Natural killer cell (primary cell): ENCODE measurements around the gene PNKP. TPM values are rescaled to one million over a fixed set of nuclear protein-coding genes. Genes with fewer than 3 reads are reported as not detected.

Experiments used
- ATAC-seq, 3 donors: fragments of 150-1000 bp in 2 of 3; fragments of 200-7000 bp in 1 of 3; cut with Tn5 transposase; 1 replicate in 1 of 3; 2 replicates in 2 of 3; pipeline ENCODE4 v1.10.0; 2021; ENCODE audit warnings: mild to moderate bottlenecking in 2 of 3, moderate library complexity in 2 of 3
- DNase-seq, 2 donors: peaks; one replicate each; pipeline versions ENCODE4 v3.0.0 to v3.0.0-alpha.2; 2013 to 2021; ENCODE audit warnings: mixed read lengths in 1 of 2
- H3K27ac ChIP-seq: one replicate; pipeline ENCODE4 v1.5.1; 2013; ENCODE audit warnings: mild to moderate bottlenecking, low read length
- H3K27me3 ChIP-seq: one replicate; pipeline ENCODE4 v1.6.1; 2013; ENCODE audit warnings: low read length; ENCODE audit not compliant: control insufficient read depth, insufficient read depth
- H3K36me3 ChIP-seq: one replicate; pipeline ENCODE4 v1.6.1; 2013; ENCODE audit warnings: low read length; ENCODE audit not compliant: control insufficient read depth, insufficient read depth
- H3K4me1 ChIP-seq: one replicate; pipeline ENCODE4 v1.6.1; 2013; ENCODE audit warnings: low read length; ENCODE audit not compliant: control insufficient read depth, insufficient read depth
- H3K4me3 ChIP-seq: one replicate; pipeline ENCODE4 v1.5.1; 2013; ENCODE audit warnings: low read length
- H3K9me3 ChIP-seq: one replicate; pipeline ENCODE4 v1.6.1; 2013; ENCODE audit warnings: low read length; ENCODE audit not compliant: control insufficient read depth, insufficient read depth
- H3K27ac Mint-ChIP-seq, 2 donors: one replicate each; pipeline ENCODE4 v1.8.0; 2022; ENCODE audit warnings: mild to moderate bottlenecking in 2 of 2, mixed read lengths in 2 of 2, moderate library complexity in 1 of 2
- H3K27me3 Mint-ChIP-seq, 2 donors: one replicate each; pipeline ENCODE4 v1.8.0; 2022; ENCODE audit warnings: low read depth in 2 of 2, mixed read lengths in 2 of 2
- H3K36me3 Mint-ChIP-seq: one replicate; pipeline ENCODE4 v1.8.0; 2022; ENCODE audit warnings: mixed read lengths
- H3K4me1 Mint-ChIP-seq, 2 donors: one replicate each; pipeline ENCODE4 v1.8.0; 2022; ENCODE audit warnings: mixed read lengths in 2 of 2
- H3K4me3 Mint-ChIP-seq: one replicate; pipeline ENCODE4 v1.8.0; 2022; ENCODE audit warnings: mild to moderate bottlenecking, moderate library complexity, mixed read lengths
- H3K9me3 Mint-ChIP-seq, 2 donors: one replicate each; pipeline ENCODE4 v1.8.0; 2022; ENCODE audit warnings: mixed read lengths in 2 of 2
- WGBS: methylation state at CpG from one replicate; pipeline ENCODE4 v1.1.7; 2013; ENCODE audit warnings: missing lambda C conversion rate; ENCODE audit not compliant: insufficient coverage; 5-methylcytosine and 5-hydroxymethylcytosine counted together
- intact Hi-C: fragments of 100-400 bp; cut with micrococcal nuclease; formaldehyde crosslinking; loops from one replicate; pipeline ENCODE4 v1.14.2; 2022
- total RNA-seq, 4 donors: library from RNA; stranded (reverse); fragments of 120-200 nt in 1 of 4; gene quantifications; one replicate each; pipeline versions ENCODE4 v1.2.3 to v1.2.4, GENCODE V29; 2013 to 2022
- TF ChIP-seq, protein P1 (sequence below): fragments of 200-600 bp; IDR thresholded peaks from one replicate; pipeline ENCODE4 v1.8.0; 2022; ENCODE audit warnings: antibody characterized with exemption

Gene PNKP
- total RNA-seq, 3 donors from 2014 or later (not counting 1 experiment from before 2014, with no cell fraction given) = 228 to 253 (median 243) TPM

DNA sequence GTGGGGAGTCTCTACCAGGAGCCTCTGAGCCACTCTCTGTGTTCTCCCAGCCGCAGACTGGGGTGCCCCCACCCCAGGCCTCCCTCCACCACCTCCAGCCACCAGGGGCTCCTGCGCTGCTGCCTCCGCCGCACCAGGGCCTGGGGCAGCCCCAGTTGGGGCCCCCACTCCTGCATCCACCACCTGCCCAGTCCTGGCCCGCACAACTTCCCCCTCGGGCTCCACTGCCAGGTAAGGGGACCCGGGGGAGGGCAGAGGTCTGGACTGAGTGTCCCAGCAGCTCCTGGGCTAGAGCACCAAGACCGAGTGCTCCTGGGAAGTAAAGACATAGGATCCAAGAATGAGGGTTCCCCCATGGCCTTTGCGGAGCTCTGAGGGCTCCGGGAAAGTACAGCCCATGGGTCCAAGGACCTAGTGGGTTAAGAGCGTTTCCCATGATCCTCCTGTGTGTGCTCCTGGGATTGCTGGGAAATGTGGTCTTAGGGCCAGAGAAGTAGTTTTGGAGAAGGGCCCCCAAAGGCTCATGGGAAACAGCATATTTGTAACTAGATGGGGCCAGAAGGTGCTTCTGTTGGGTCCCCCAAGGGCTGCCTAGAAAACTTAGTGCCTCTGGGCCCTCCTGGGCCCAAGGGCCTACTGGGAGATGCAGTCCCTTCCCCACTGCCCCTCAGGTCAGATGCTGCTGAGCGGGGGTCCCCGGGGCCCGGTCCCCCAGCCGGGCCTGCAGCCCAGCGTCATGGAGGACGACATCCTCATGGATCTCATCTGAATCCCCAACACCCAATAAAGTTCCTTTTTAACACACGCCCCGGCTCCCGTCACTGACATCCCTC lies 31.0 kb downstream of the PNKP start:
- no peak overlapping the region for H3K27ac ChIP-seq
- Mint-ChIP-seq H3K36me3 (no peaks in the 10 kb centered on the region), H3K4me1 (peaks cover 15 to 23% of the 10 kb centered on the region in 2 donors), H3K4me3 (no peak overlapping the region), H3K27me3 (no peaks in the 10 kb centered on the region), H3K9me3 (no peaks in the 10 kb centered on the region), H3K27ac (no peak overlapping the region)
- H3K4me3 ChIP-seq = no peak overlapping the region
- ATAC-seq (no peak), DNase-seq (no peak)
- H3K4me1 ChIP-seq = no peaks in the 10 kb centered on the region
- 97% methylated on average over 20 of the region's 20 CpGs for WGBS
- intact Hi-C loops = no loop called here
- H3K9me3 ChIP-seq = no peaks in the 10 kb centered on the region
- no peaks in the 10 kb centered on the region for H3K27me3 ChIP-seq
- H3K36me3 ChIP-seq = peaks cover 57% of the 10 kb centered on the region
- TF ChIP-seq, protein P1, sequence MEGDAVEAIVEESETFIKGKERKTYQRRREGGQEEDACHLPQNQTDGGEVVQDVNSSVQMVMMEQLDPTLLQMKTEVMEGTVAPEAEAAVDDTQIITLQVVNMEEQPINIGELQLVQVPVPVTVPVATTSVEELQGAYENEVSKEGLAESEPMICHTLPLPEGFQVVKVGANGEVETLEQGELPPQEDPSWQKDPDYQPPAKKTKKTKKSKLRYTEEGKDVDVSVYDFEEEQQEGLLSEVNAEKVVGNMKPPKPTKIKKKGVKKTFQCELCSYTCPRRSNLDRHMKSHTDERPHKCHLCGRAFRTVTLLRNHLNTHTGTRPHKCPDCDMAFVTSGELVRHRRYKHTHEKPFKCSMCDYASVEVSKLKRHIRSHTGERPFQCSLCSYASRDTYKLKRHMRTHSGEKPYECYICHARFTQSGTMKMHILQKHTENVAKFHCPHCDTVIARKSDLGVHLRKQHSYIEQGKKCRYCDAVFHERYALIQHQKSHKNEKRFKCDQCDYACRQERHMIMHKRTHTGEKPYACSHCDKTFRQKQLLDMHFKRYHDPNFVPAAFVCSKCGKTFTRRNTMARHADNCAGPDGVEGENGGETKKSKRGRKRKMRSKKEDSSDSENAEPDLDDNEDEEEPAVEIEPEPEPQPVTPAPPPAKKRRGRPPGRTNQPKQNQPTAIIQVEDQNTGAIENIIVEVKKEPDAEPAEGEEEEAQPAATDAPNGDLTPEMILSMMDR = no peak

DNA sequence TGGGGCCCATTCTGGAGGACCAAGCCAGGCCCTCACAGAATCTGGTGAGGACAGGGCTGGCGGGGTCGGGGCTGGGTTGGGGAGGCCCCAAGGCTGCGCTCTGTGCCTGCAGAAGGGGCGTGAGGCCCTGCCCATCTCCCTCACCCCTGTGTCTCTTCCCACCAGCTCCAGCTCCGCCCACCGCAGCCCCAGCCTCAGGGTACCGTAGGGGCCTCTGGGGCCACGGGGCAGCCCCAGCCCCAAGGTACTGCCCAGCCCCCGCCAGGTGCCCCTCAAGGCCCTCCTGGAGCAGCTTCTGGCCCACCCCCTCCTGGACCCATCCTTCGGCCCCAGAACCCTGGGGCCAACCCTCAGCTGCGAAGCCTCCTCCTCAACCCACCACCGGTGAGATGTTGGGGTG lies 31.8 kb downstream of the PNKP start:
- intact Hi-C loops = no loop called here
- Mint-ChIP-seq H3K27ac (no peak overlapping the region), H3K4me3 (no peak overlapping the region), H3K27me3 (no peaks in the 10 kb centered on the region), H3K9me3 (no peaks in the 10 kb centered on the region), H3K4me1 (peaks cover 15 to 23% of the 10 kb centered on the region in 2 donors), H3K36me3 (no peaks in the 10 kb centered on the region)
- ATAC-seq (no peak), DNase-seq (no peak)
- no peaks in the 10 kb centered on the region for H3K4me1 ChIP-seq
- H3K9me3 ChIP-seq = no peaks in the 10 kb centered on the region
- 97% methylated on average over 9 of the region's 12 CpGs for WGBS
- H3K36me3 ChIP-seq = peaks cover 65% of the 10 kb centered on the region
- H3K27me3 ChIP-seq = no peaks in the 10 kb centered on the region
- H3K27ac ChIP-seq = no peak overlapping the region
- H3K4me3 ChIP-seq = no peak overlapping the region
- TF ChIP-seq, protein P1 = no peak

DNA sequence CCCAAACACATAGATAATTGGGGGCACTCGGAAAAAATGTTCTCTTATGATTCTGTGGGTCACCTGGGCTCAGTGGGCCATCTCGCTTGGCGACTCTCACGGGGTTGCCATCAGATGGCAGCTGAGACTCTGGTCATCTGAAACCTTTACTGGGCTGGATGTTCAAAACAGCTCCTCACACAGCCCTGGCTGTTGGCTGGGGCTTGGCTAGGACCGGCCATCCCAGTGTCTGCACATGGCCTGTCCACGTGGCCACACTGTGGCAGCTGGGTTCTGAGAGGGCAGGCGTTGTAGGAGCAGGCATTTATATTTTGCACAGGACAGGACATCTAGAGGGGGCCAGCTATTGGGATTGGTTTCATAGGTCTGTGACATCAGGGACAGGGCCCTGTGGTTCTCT lies 33.8 kb downstream of the PNKP start:
- no peak overlapping the region for H3K27ac Mint-ChIP-seq
- 97% methylated on average over 7 of the region's 7 CpGs for WGBS
- Histone ChIP-seq H3K9me3 (no peaks in the 10 kb centered on the region), H3K27ac (no peak overlapping the region), H3K36me3 (peaks cover 63% of the 10 kb centered on the region), H3K4me3 (no peak overlapping the region), H3K27me3 (no peaks in the 10 kb centered on the region), H3K4me1 (no peaks in the 10 kb centered on the region)
- TF ChIP-seq, protein P1 = no peak
- H3K9me3 Mint-ChIP-seq = no peaks in the 10 kb centered on the region
- H3K4me1 Mint-ChIP-seq = peaks cover 10 to 21% of the 10 kb centered on the region in 2 donors
- no peaks in the 10 kb centered on the region for H3K36me3 Mint-ChIP-seq
- H3K4me3 Mint-ChIP-seq = no peak overlapping the region
- no peak for ATAC-seq
- H3K27me3 Mint-ChIP-seq = no peaks in the 10 kb centered on the region
- no peak for DNase-seq
- intact Hi-C loops = no loop called here
